AG09319 (cell line): ENCODE measurements around the gene OTULIN.

Source experiments
- DNase-seq: peaks from one replicate; pipeline ENCODE4 v3.0.0-alpha.2; 2010; ENCODE audit warnings: low read depth; ENCODE audit errors: extremely low read depth
- CTCF ChIP-seq: IDR thresholded peaks from 2 replicates; pipeline ENCODE4 v1.5.1; 2011; ENCODE audit warnings: low read depth, mild to moderate bottlenecking, inconsistent platforms, low read length, moderate library complexity

OTULIN gene

GRCh38 chr5:14684757-14685156 lies 20.2 kb downstream of the OTULIN start:
- DNase-seq: no peak
- TF ChIP-seq CTCF: no peak

- no peak for DNase-seq
- peak; percentile 73 for TF ChIP-seq CTCF
Observed at GRCh38 chr5:14685757-14686156, 21.2 kb downstream of the OTULIN start.

GRCh38 chr5:14686517-14686916 lies 22.0 kb downstream of the OTULIN start:
- no peak for TF ChIP-seq CTCF
- no peak for DNase-seq

- TF ChIP-seq CTCF: no peak
- DNase-seq: no peak
Observed at GRCh38 chr5:14687023-14687665, 22.6 kb downstream of the OTULIN start.

GRCh38 chr5:14693070-14693469 lies 28.6 kb downstream of the OTULIN start:
- no peak for TF ChIP-seq CTCF
- DNase-seq: no peak

- TF ChIP-seq CTCF: no peak
- no peak for DNase-seq
Observed at GRCh38 chr5:14695152-14695551, 30.6 kb downstream of the OTULIN start.

GRCh38 chr5:14696057-14696456 lies 31.5 kb downstream of the OTULIN start:
- DNase-seq: no peak
- TF ChIP-seq CTCF: no peak
